ENCODE results near the gene TBC1D3B.
"Not testable (repeated sequence)": the region's sequence is repeated elsewhere in the genome, so short reads cannot be mapped to it uniquely, and the experiment has no call there.

Gene TBC1D3B

DNA sequence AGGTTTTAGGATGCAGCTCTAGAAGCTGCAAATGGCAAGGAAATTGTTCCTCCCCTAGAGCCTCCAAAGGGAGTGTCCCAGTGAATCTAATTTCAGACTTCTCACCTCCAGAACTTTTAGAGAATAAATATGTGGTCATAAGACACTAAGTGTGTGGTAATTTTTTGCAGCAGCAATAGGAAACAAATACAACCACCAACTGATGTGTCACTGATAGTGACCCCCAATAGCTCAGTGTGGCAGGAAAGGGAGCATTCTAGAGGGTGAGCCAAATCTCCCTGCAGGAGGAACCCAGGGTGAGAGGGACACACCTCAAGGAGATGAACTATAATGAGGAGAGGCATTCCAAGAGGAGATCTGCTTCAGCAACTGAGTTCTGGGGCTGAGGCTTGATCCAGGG lies 38.5 kb upstream of the TBC1D3B start:
- no peak overlapping the region for H3K4me2 ChIP-seq (ENCODE audit: low read length)
- H3K9me2 ChIP-seq (replicated peaks; ENCODE audit: control insufficient read depth, low read length), result no peaks in the 10 kb centered on the region
- no peak overlapping the region for H3K27ac ChIP-seq (ENCODE audit: low read depth, low read length)
- no peaks in the 10 kb centered on the region; the same call in 1 of the 2 replicates for H3K27me3 ChIP-seq (ENCODE audit: control insufficient read depth, low read length)
- H3K9me3 ChIP-seq (ENCODE audit: control insufficient read depth, insufficient read depth, low read length), result no peaks in the 10 kb centered on the region
- H3K4me1 ChIP-seq (ENCODE audit: control insufficient read depth, low read length), result peaks cover 24% of the 10 kb centered on the region
- no peaks in the 10 kb centered on the region for H4K20me1 ChIP-seq (ENCODE audit: control insufficient read depth, insufficient read depth, low read depth, low read length)
- H3K36me3 ChIP-seq (ENCODE audit: control insufficient read depth, low read length), result no peaks in the 10 kb centered on the region
- no peaks in the 10 kb centered on the region for H3K79me2 ChIP-seq (ENCODE audit: control insufficient read depth, low read length)
- no peak overlapping the region for H3K4me3 ChIP-seq (ENCODE audit: low read length)
- no peaks in the 10 kb centered on the region for H3F3A ChIP-seq (ENCODE audit: control insufficient read depth, insufficient read depth)
- no peak for TF ChIP-seq EZH2phosphoT487 (IDR thresholded peaks at IDR 0.05; ENCODE audit: borderline replicate concordance, low read length)
- TF ChIP-seq, protein P1, sequence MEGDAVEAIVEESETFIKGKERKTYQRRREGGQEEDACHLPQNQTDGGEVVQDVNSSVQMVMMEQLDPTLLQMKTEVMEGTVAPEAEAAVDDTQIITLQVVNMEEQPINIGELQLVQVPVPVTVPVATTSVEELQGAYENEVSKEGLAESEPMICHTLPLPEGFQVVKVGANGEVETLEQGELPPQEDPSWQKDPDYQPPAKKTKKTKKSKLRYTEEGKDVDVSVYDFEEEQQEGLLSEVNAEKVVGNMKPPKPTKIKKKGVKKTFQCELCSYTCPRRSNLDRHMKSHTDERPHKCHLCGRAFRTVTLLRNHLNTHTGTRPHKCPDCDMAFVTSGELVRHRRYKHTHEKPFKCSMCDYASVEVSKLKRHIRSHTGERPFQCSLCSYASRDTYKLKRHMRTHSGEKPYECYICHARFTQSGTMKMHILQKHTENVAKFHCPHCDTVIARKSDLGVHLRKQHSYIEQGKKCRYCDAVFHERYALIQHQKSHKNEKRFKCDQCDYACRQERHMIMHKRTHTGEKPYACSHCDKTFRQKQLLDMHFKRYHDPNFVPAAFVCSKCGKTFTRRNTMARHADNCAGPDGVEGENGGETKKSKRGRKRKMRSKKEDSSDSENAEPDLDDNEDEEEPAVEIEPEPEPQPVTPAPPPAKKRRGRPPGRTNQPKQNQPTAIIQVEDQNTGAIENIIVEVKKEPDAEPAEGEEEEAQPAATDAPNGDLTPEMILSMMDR (IDR thresholded peaks at IDR 0.05; ENCODE audit: low read depth, low read length, poor library complexity, severe bottlenecking), result no peak

DNA sequence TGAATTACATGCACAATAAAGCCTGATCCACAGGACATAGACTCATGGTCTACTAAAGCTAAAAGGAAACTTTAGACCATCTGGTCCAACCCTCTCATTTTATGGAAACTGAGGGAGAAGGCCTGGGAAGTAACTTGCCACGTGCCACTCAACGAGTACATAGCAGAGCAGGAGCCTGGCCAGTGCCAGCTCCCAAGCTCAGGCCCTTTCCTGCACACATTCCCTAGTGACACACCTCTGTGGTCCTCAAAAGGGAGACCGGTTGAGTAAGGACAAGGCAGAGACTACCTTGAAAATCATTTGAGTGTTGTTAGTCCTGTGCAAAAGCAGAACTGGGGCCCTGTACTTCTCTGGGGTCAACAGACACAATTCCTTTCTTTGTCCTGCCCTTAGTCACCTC lies 37.3 kb upstream of the TBC1D3B start:
- Histone ChIP-seq H3K9me3 (ENCODE audit: control insufficient read depth, insufficient read depth, low read length) (no peaks in the 10 kb centered on the region), H3K4me1 (ENCODE audit: control insufficient read depth, low read length) (peaks cover 31% of the 10 kb centered on the region), H3K4me2 (ENCODE audit: low read length) (no peak overlapping the region), H3F3A (ENCODE audit: control insufficient read depth, insufficient read depth) (no peaks in the 10 kb centered on the region), H4K20me1 (ENCODE audit: control insufficient read depth, insufficient read depth, low read depth, low read length) (no peaks in the 10 kb centered on the region), H3K4me3 (ENCODE audit: low read length) (no peak overlapping the region), H3K36me3 (ENCODE audit: control insufficient read depth, low read length) (no peaks in the 10 kb centered on the region), H3K27ac (ENCODE audit: low read depth, low read length) (no peak overlapping the region), H3K9me2 (replicated peaks; ENCODE audit: control insufficient read depth, low read length) (no peaks in the 10 kb centered on the region), H3K79me2 (ENCODE audit: control insufficient read depth, low read length) (no peaks in the 10 kb centered on the region), H3K27me3 (ENCODE audit: control insufficient read depth, low read length) (no peaks in the 10 kb centered on the region; the same call in 1 of the 2 replicates)
- no peak for TF ChIP-seq EZH2phosphoT487 (IDR thresholded peaks at IDR 0.05; ENCODE audit: borderline replicate concordance, low read length)

DNA sequence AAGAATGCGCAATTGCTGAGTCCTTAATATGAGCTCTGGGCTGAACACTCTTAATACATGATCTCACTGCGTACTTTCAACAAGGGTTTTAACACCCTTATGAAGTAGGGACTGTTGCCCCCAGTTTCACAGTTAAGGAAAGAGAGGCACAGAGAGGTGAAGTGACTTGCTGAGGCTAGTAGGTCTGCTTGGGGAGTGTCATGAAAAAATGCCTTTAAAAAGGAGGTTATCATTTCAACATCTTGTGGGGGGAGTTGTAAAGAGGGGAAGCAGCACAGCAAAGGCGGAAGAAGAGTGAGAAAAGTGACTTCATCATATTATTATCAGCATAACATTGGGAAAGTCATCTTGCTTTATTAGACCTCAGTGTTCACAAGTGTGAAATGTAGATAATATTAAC lies 36.5 kb upstream of the TBC1D3B start:
- TF ChIP-seq, protein P1 (IDR thresholded peaks at IDR 0.05; ENCODE audit: low read depth, low read length, poor library complexity, severe bottlenecking), result no peak
- no peak for TF ChIP-seq EZH2phosphoT487 (IDR thresholded peaks at IDR 0.05; ENCODE audit: borderline replicate concordance, low read length)
- Histone ChIP-seq H3K9me3 (ENCODE audit: control insufficient read depth, insufficient read depth, low read length) (no peaks in the 10 kb centered on the region), H3F3A (ENCODE audit: control insufficient read depth, insufficient read depth) (no peaks in the 10 kb centered on the region), H4K20me1 (ENCODE audit: control insufficient read depth, insufficient read depth, low read depth, low read length) (no peaks in the 10 kb centered on the region), H3K79me2 (ENCODE audit: control insufficient read depth, low read length) (no peaks in the 10 kb centered on the region), H3K27me3 (ENCODE audit: control insufficient read depth, low read length) (no peaks in the 10 kb centered on the region; the same call in 1 of the 2 replicates), H3K4me1 (ENCODE audit: control insufficient read depth, low read length) (peaks cover 31% of the 10 kb centered on the region), H3K4me3 (ENCODE audit: low read length) (no peak overlapping the region), H3K36me3 (ENCODE audit: control insufficient read depth, low read length) (no peaks in the 10 kb centered on the region), H3K27ac (ENCODE audit: low read depth, low read length) (no peak overlapping the region), H3K9me2 (replicated peaks; ENCODE audit: control insufficient read depth, low read length) (no peaks in the 10 kb centered on the region), H3K4me2 (ENCODE audit: low read length) (no peak overlapping the region)

DNA sequence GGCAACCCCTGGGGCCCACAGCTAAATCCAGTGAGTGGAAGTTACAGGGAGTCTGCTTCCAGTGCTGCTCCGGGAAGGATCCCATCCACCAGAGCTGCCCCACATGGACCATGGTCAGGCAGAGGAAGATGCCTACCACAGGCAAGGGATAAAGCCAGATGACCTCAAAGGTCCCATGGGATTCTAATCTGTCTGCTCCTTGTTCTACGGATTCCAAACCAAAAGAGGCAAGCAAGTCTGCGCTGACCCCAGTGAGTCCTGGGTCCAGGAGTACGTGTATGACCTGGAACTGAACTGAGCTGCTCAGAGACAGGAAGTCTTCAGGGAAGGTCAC lies 35.8 kb upstream of the TBC1D3B start:
- Histone ChIP-seq H3K27ac (ENCODE audit: low read depth, low read length) (no peak overlapping the region), H3K9me3 (ENCODE audit: control insufficient read depth, insufficient read depth, low read length) (no peaks in the 10 kb centered on the region), H3K79me2 (ENCODE audit: control insufficient read depth, low read length) (no peaks in the 10 kb centered on the region), H3K36me3 (ENCODE audit: control insufficient read depth, low read length) (no peaks in the 10 kb centered on the region), H3F3A (ENCODE audit: control insufficient read depth, insufficient read depth) (no peaks in the 10 kb centered on the region), H3K4me2 (ENCODE audit: low read length) (no peak overlapping the region), H3K4me3 (ENCODE audit: low read length) (no peak overlapping the region), H3K27me3 (ENCODE audit: control insufficient read depth, low read length) (no peaks in the 10 kb centered on the region; the same call in 1 of the 2 replicates), H3K4me1 (ENCODE audit: control insufficient read depth, low read length) (peaks cover 34% of the 10 kb centered on the region), H3K9me2 (replicated peaks; ENCODE audit: control insufficient read depth, low read length) (no peaks in the 10 kb centered on the region), H4K20me1 (ENCODE audit: control insufficient read depth, insufficient read depth, low read depth, low read length) (no peaks in the 10 kb centered on the region)
- TF ChIP-seq EZH2phosphoT487 (IDR thresholded peaks at IDR 0.05; ENCODE audit: borderline replicate concordance, low read length), result no peak
- TF ChIP-seq, protein P1 (IDR thresholded peaks at IDR 0.05; ENCODE audit: low read depth, low read length, poor library complexity, severe bottlenecking), result no peak

DNA sequence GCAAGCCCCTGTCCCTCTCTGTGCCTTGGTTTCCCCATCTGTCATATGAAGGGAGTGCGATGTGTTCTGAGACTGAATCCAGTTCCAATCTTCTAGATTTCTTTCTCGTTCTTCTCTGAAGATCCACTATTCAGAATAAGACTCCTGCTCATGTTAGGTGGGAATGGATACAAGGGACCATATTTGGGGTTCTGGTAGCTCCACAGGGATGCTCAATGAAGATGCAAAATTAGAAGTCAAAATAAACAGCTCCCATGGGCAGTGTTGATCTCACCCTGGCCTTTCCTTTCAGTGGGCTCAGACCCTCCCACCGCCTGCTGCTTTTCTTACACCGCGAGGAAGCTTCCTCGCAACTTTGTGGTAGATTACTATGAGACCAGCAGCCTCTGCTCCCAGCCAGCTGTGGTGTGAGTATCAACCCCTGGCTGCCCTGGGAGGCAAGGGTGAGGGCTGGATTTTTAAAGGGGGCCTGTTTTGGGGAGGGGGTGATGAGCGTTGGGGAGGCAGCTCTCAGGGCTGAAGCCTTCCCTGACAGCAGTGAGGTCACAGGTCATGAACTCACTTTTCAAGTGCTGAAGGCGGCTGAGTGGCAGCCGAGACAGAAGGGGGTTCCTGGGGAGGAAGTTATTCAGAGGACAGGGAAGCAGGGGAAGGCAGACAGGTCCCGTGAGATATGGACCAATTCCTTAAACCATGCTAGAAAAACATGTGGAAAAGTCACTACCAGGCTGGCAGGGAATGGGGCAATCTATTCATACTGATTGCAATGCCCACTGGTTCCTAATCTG lies 35.2 kb upstream of the TBC1D3B start:
- H3K9me2 ChIP-seq (replicated peaks; ENCODE audit: control insufficient read depth, low read length); H3K79me2 ChIP-seq (ENCODE audit: control insufficient read depth, low read length); H3K9me3 ChIP-seq (ENCODE audit: control insufficient read depth, insufficient read depth, low read length); H3F3A ChIP-seq (ENCODE audit: control insufficient read depth, insufficient read depth); H3K27ac ChIP-seq (ENCODE audit: low read depth, low read length); H3K4me2 ChIP-seq (ENCODE audit: low read length); H3K36me3 ChIP-seq (ENCODE audit: control insufficient read depth, low read length); H3K4me3 ChIP-seq (ENCODE audit: low read length); H4K20me1 ChIP-seq (ENCODE audit: control insufficient read depth, insufficient read depth, low read depth, low read length); H3K27me3 ChIP-seq (ENCODE audit: control insufficient read depth, low read length): not testable (repeated sequence)
- H3K4me1 ChIP-seq (ENCODE audit: control insufficient read depth, low read length), result peaks cover 39% of the 10 kb centered on the region

Measured in DOHH2 (cell line).